K562 (cell line): ENCODE measurements around the gene ANKS1B. TPM values are rescaled to one million over a fixed set of nuclear protein-coding genes. Genes with fewer than 3 reads are reported as not detected.

Source experiments
- ATAC-seq: fragments of 200-7000 bp; cut with Tn5 transposase; 3 replicates; pipeline ENCODE4 v1.9.1; 2020; ENCODE audit warnings: moderate library complexity
- BruUV-seq: library from RNA; stranded (reverse); fragments of 400-500 nt; replicated peaks from 2 replicates; lab custom pipeline; 2021; lab: Mats Ljungman, UMichigan
- CTCF ChIA-PET: fragments of 300-600 bp; formaldehyde crosslinking; extraction: SDS; loops from one replicate; lab custom pipeline; 2021; ENCODE audit warnings: low intra/inter-chr PET ratio; lab: Yijun Ruan, JAX
- POLR2A ChIA-PET: fragments of 300-600, 350-650 bp; sonication (Branson Sonifier 250); formaldehyde crosslinking; extraction: SDS; loops from one replicate; lab custom pipeline; 2021; ENCODE audit warnings: antibody characterized with exemption, inconsistent platforms; lab: Yijun Ruan, JAX
- DNase-seq, 4 experiments: peaks; one replicate each; pipeline versions ENCODE4 v3.0.0 to v3.0.0-alpha.2; 2011 to 2018; ENCODE audit warnings: low spot score in 3 of 4, mixed read lengths in 3 of 4; ENCODE audit errors: extremely low read depth in 1 of 4
- FAIRE-seq: peaks from 2 replicates; lab custom pipeline; 2011; peaks lifted over from hg19 to GRCh38; lab: Jason Lieb, UNC
- H2AFZ ChIP-seq: 2 replicates; pipeline ENCODE4 v1.6.0; 2011; ENCODE audit warnings: low read depth, low read length, control low read depth, inconsistent platforms
- H3K27ac ChIP-seq: fragments of 200-600 bp; 3 replicates; pipeline ENCODE4 v1.8.0; 2011; ENCODE audit warnings: low read depth, mild to moderate bottlenecking, control low read depth, inconsistent platforms, low read length, moderate library complexity, mixed read lengths; ENCODE audit errors: extremely low read depth
- H3K27me3 ChIP-seq, 2 experiments: fragments of 300-600 bp in 1 of 2; 2 replicates in 1 of 2; 3 replicates in 1 of 2; pipeline versions ENCODE4 v1.6.0 to v1.8.0; 2011; ENCODE audit warnings: inconsistent platforms in 2 of 2, low read length in 2 of 2, mild to moderate bottlenecking in 1 of 2, mixed read lengths in 1 of 2, moderate library complexity in 1 of 2; ENCODE audit not compliant: control insufficient read depth in 2 of 2, insufficient read depth in 2 of 2
- H3K36me3 ChIP-seq: fragments of 300-600 bp; 3 replicates; pipeline ENCODE4 v1.8.0; 2011; ENCODE audit warnings: mild to moderate bottlenecking, low read length, inconsistent platforms; ENCODE audit not compliant: control insufficient read depth, insufficient read depth
- H3K4me1 ChIP-seq, 2 experiments: fragments of 200-600 bp in 1 of 2; replicated peaks in 1 of 2; 2 replicates in 1 of 2; 3 replicates in 1 of 2; pipeline versions ENCODE4 v1.5.1 to v1.8.0; 2011; ENCODE audit warnings: inconsistent platforms in 2 of 2, low read length in 2 of 2, mild to moderate bottlenecking in 1 of 2, mixed read lengths in 1 of 2, moderate library complexity in 1 of 2; ENCODE audit not compliant: control insufficient read depth in 2 of 2, insufficient read depth in 2 of 2
- H3K4me2 ChIP-seq: 2 replicates; pipeline ENCODE4 v1.6.1; 2011; ENCODE audit warnings: low read length, control low read depth, inconsistent platforms, mixed read lengths; ENCODE audit not compliant: insufficient read depth
- H3K4me3 ChIP-seq: fragments of 200-600 bp; sonication (generic), shearing (Covaris generic); 2 replicates; pipeline ENCODE4 v1.5.1; 2016; ENCODE audit warnings: control low read depth, inconsistent platforms
- H3K79me2 ChIP-seq: fragments of 200-600 bp; 3 replicates; pipeline ENCODE4 v1.8.0; 2011; ENCODE audit warnings: low read length, inconsistent platforms; ENCODE audit not compliant: control insufficient read depth, insufficient read depth
- H3K9ac ChIP-seq, 2 experiments: 2 replicates each; pipeline versions ENCODE4 v1.6.0 to v1.6.1; 2011; ENCODE audit warnings: low read depth in 2 of 2, low read length in 2 of 2, control low read depth in 1 of 2, inconsistent platforms in 1 of 2, mild to moderate bottlenecking in 1 of 2, mixed read lengths in 1 of 2; ENCODE audit not compliant: insufficient read depth in 1 of 2
- H3K9me1 ChIP-seq: one replicate; pipeline ENCODE4 v1.6.0; 2011; ENCODE audit warnings: inconsistent platforms, mild to moderate bottlenecking, low read length, moderate library complexity; ENCODE audit not compliant: control insufficient read depth, insufficient read depth
- H3K9me3 ChIP-seq: replicated peaks from 2 replicates; pipeline ENCODE4 v1.5.1; 2011; ENCODE audit warnings: low read depth, low read length, inconsistent platforms; ENCODE audit not compliant: control insufficient read depth, insufficient read depth
- H4K20me1 ChIP-seq: replicated peaks from 2 replicates; pipeline ENCODE4 v1.6.1; 2011; ENCODE audit warnings: low read length, inconsistent platforms, mixed read lengths; ENCODE audit not compliant: control insufficient read depth, insufficient read depth
- CREB1 ChIP-seq, 2 experiments: sonication (generic) in 1 of 2; formaldehyde crosslinking in 1 of 2; IDR thresholded peaks; 2 replicates each; pipeline versions ENCODE4 v1.6.1 to v1.8.0; 2012 to 2022; ENCODE audit warnings: inconsistent platforms in 1 of 2, mild to moderate bottlenecking in 1 of 2, missing genetic modification reagents in 1 of 2, moderate library complexity in 1 of 2
- GTF2A2 ChIP-seq: IDR thresholded peaks from 2 replicates; pipeline ENCODE4 v1.6.1; 2016; ENCODE audit warnings: mild to moderate bottlenecking, missing genetic modification characterization, missing compliant biosample characterization
- IRF1 ChIP-seq: sonication (generic); formaldehyde crosslinking; IDR thresholded peaks from 2 replicates; pipeline ENCODE4 v1.8.0; 2022; ENCODE audit warnings: missing genetic modification reagents, mild to moderate bottlenecking, borderline replicate concordance
- JUN ChIP-seq, 2 experiments: sonication (generic) in 1 of 2; formaldehyde crosslinking in 1 of 2; IDR thresholded peaks; 2 replicates each; pipeline versions ENCODE4 v1.6.1 to v1.8.0; 2012 to 2022; ENCODE audit warnings: borderline replicate concordance in 2 of 2, mild to moderate bottlenecking in 2 of 2, improper control_type of control experiment in 1 of 2, low read depth in 1 of 2, low read length in 1 of 2, missing genetic modification reagents in 1 of 2
- MEIS2 ChIP-seq: fragments of 450-650 bp; IDR thresholded peaks from 2 replicates; pipeline ENCODE4 v1.6.1; 2014; ENCODE audit warnings: mild to moderate bottlenecking; ENCODE audit not compliant: partially characterized antibody
- NFE2L1 ChIP-seq: fragments of 450-650 bp; IDR thresholded peaks from 2 replicates; pipeline ENCODE4 v1.6.1; 2016; ENCODE audit warnings: missing genetic modification characterization, low read depth, mild to moderate bottlenecking, missing compliant biosample characterization, moderate library complexity, borderline replicate concordance
- NR2C1 ChIP-seq, 2 experiments: fragments of 450-650 bp; IDR thresholded peaks; 2 replicates each; pipeline ENCODE4 v1.6.1; 2017; ENCODE audit warnings: mild to moderate bottlenecking in 2 of 2, antibody characterized with exemption in 1 of 2, inconsistent platforms in 1 of 2, missing compliant biosample characterization in 1 of 2, missing genetic modification characterization in 1 of 2
- NR2F6 ChIP-seq: fragments of 450-650 bp; formaldehyde crosslinking; IDR thresholded peaks from 2 replicates; pipeline ENCODE4 v1.4.0; 2020; ENCODE audit warnings: mild to moderate bottlenecking
- RBM15 ChIP-seq: fragments of 200-400 bp; formaldehyde crosslinking; IDR thresholded peaks from 2 replicates; pipeline ENCODE4 v1.6.1; 2018; ENCODE audit warnings: mild to moderate bottlenecking, low read length, moderate library complexity; ENCODE audit not compliant: insufficient read depth
- SFPQ ChIP-seq: fragments of 200-400 bp; formaldehyde crosslinking; IDR thresholded peaks from 2 replicates; pipeline ENCODE4 v1.6.1; 2017; ENCODE audit warnings: mild to moderate bottlenecking, low read depth, low read length, moderate library complexity
- SIX5 ChIP-seq, 2 experiments: IDR thresholded peaks; 2 replicates each; pipeline ENCODE4 v1.6.1; 2011; ENCODE audit warnings: low read length in 2 of 2, borderline replicate concordance in 1 of 2, low read depth in 1 of 2, mild to moderate bottlenecking in 1 of 2, moderate library complexity in 1 of 2; ENCODE audit not compliant: insufficient read depth in 1 of 2
- SNAPC5 ChIP-seq: fragments of 250-450 bp; sonication (Bioruptor Pico); IDR thresholded peaks from 2 replicates; pipeline ENCODE4 v1.8.0; 2021; ENCODE audit warnings: moderate library complexity, mild to moderate bottlenecking, inconsistent platforms
- U2AF2 ChIP-seq: fragments of 200-400 bp; formaldehyde crosslinking; optimal IDR thresholded peaks from 2 replicates; pipeline ENCODE3; 2017; ENCODE audit warnings: low read depth, mild to moderate bottlenecking, low read length
- ZNF174 ChIP-seq: fragments of 250-450 bp; sonication (Bioruptor Pico); IDR thresholded peaks from 2 replicates; pipeline ENCODE4 v1.4.0; 2020; ENCODE audit warnings: mild to moderate bottlenecking
- ZNF644 ChIP-seq: fragments of 200-800 bp; sonication (Bioruptor generic); IDR thresholded peaks from 2 replicates; pipeline ENCODE4 v1.6.1; 2016; ENCODE audit warnings: low read depth, missing genetic modification characterization, missing compliant biosample characterization
- ZSCAN29 ChIP-seq: fragments of 450-650 bp; IDR thresholded peaks from 2 replicates; pipeline ENCODE4 v1.6.1; 2017
- WGBS: fragments of 100-300 bp; shearing (Covaris generic); methylation state at CpG from one replicate; pipeline ENCODE4 v1.1.6; 2016; ENCODE audit warnings: low coverage, mixed read lengths; ENCODE audit not compliant: insufficient coverage; ENCODE audit errors: missing lambda C conversion rate; 5-methylcytosine and 5-hydroxymethylcytosine counted together
- in situ Hi-C: fragments of 300-500 bp; cut with MboI; formaldehyde crosslinking; loops from 4 replicates; pipeline ENCODE4 v1.15.0; 2018; ENCODE audit warnings: inconsistent platforms, mixed read lengths
- intact Hi-C: fragments of 100-400 bp; cut with micrococcal nuclease; formaldehyde crosslinking; loops from 2 replicates; pipeline ENCODE4 v1.14.2; 2022
- polyA plus RNA-seq, 8 experiments: library from polyadenylated mRNA; depleted of rRNA in 4 of 8; stranded (reverse) in 5 of 8; unstranded in 3 of 8; fragments of >200 nt; fragmentation: Nextera tagmentation in 2 of 8; fragmentation: Illumina TruSeq in 1 of 8; extraction: Ambion mirVana in 2 of 8; extraction: Trizol in 1 of 8; gene quantifications; 2 replicates each; pipeline versions ENCODE4 v1.2.1 to v1.2.3, GENCODE V29; 2011 to 2014; ENCODE audit warnings: inconsistent platforms in 1 of 8, missing spikeins in 1 of 8
- total RNA-seq, 7 experiments: library from RNA; depleted of rRNA in 6 of 7; stranded (reverse); fragments of >200 nt in 6 of 7; fragmentation: Illumina TruSeq in 2 of 7; extraction: Trizol in 2 of 7; gene quantifications; 2 replicates each; pipeline versions ENCODE4 v1.2.1 to v1.2.3, GENCODE V29; 2011 to 2021; ENCODE audit warnings: low replicate concordance in 1 of 7
- TF ChIP-seq, protein P1 (sequence below): sonication (generic); formaldehyde crosslinking; IDR thresholded peaks from 2 replicates; pipeline ENCODE4 v1.9.0; 2022; ENCODE audit warnings: mild to moderate bottlenecking, missing genetic modification reagents

Gene ANKS1B
- total and polyA plus RNA-seq, 9 of the 15 experiments (the other 6 are each of a cell fraction or from before 2014, with no cell fraction given), result 0.04 to 0.47 (median 0.28) TPM; not detected in 4

DNA sequence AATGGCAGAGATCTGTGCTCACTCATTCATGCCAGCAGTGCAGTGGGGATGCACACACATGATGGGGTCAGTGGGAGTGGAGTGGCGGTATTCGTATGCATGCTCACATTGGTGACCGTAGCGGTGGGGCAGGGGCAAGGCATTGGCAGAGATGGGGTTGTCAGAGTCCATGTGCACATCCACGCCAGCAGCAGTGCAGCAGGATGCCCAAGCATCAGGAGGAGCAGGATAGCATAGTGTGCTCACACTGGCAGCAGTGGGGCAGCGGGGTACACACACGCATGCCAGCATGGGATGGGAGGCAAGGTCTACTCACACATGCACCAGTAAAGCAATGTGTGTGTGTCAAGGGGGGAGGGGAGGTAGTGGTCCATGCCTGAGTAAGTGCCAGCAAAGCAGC lies 426.6 kb downstream of the ANKS1B start (continued):
- TF ChIP-seq, protein P1, sequence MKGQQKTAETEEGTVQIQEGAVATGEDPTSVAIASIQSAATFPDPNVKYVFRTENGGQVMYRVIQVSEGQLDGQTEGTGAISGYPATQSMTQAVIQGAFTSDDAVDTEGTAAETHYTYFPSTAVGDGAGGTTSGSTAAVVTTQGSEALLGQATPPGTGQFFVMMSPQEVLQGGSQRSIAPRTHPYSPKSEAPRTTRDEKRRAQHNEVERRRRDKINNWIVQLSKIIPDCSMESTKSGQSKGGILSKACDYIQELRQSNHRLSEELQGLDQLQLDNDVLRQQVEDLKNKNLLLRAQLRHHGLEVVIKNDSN (CRISPR knock-in tag), result no peak

- ChIA-PET POLR2A (no interaction called here), CTCF (no interaction called here)
- TF ChIP-seq SFPQ, result no peak
- TF ChIP-seq NR2F6 (CRISPR knock-in tag), result no peak
- no peak for TF ChIP-seq RBM15
- no peak for TF ChIP-seq GTF2A2 (tag)
- TF ChIP-seq ZNF174, result no peak
- no peak for TF ChIP-seq MEIS2
- no peak for TF ChIP-seq IRF1 (CRISPR knock-in tag)
- TF ChIP-seq SIX5 (IDR thresholded peaks at IDR 0.05; ENCODE audit: borderline replicate concordance in 1 of 2, insufficient read depth in 1 of 2, low read depth in 1 of 2, low read length in 2 of 2), result no peak
- no peak for TF ChIP-seq JUN (IDR thresholded peaks at IDR 0.05; ENCODE audit: borderline replicate concordance, low read depth, low read length)
- TF ChIP-seq JUN (CRISPR knock-in tag; IDR thresholded peaks at IDR 0.05; ENCODE audit: borderline replicate concordance), result no peak
- TF ChIP-seq ZNF644, result no peak
- no peak for TF ChIP-seq CREB1 (IDR thresholded peaks at IDR 0.05)
- no peak for TF ChIP-seq CREB1 (CRISPR knock-in tag; IDR thresholded peaks at IDR 0.05)
- no peak for TF ChIP-seq U2AF2
- no peak for TF ChIP-seq NR2C1 (IDR thresholded peaks at IDR 0.05)
- TF ChIP-seq NR2C1 (tag; IDR thresholded peaks at IDR 0.05), result no peak
- TF ChIP-seq NFE2L1 (tag), result no peak
- TF ChIP-seq SNAPC5 (CRISPR knock-in tag), result no peak
- no peak for TF ChIP-seq ZSCAN29
- Histone ChIP-seq H3K36me3 (no peaks in the 10 kb centered on the region), H3K79me2 (no peaks in the 10 kb centered on the region), H3K4me3 (no peak overlapping the region), H3K27me3 (no peaks in the 10 kb centered on the region), H3K4me2 (no peak overlapping the region), H3K27ac (no peak overlapping the region), H2AFZ (no peak overlapping the region), H4K20me1 (no peaks in the 10 kb centered on the region), H3K9me1 (no peaks in the 10 kb centered on the region), H3K9ac (no peak overlapping the region), H3K9me3 (no peaks in the 10 kb centered on the region; the same call in 1 of the 2 replicates), H3K4me1 (no peaks in the 10 kb centered on the region)
- in situ Hi-C loops, result no loop called here
- ATAC-seq (no peak), DNase-seq (no peak), FAIRE-seq (no peak)
- WGBS, result 0% methylated on average over 3 of the region's 3 CpGs
- no TSS peak for BruUV-seq
- intact Hi-C loops, result no loop called here
Observed at GRCh38 chr12:99553461-99553860, 431.3 kb downstream of the ANKS1B start.
